Omental fat pad (tissue), 4 donors: ENCODE results near the gene RABGGTA. TPM values are rescaled to one million over a fixed set of nuclear protein-coding genes. Genes with fewer than 3 reads are reported as not detected.

Experiments used
- ATAC-seq: fragments of 150-250 bp; one replicate; pipeline ENCODE4 v1.9.1; 2016; ENCODE audit warnings: mild to moderate bottlenecking, moderate library complexity; ENCODE audit not compliant: low FRiP score
- DNase-seq: peaks from one replicate; pipeline ENCODE4 v3.0.0-alpha.2; 2019; ENCODE audit warnings: low spot score
- CTCF ChIP-seq, 3 donors: fragments of 450-650 bp; IDR thresholded peaks; one replicate each; pipeline ENCODE4 v1.5.1; 2016 to 2017; ENCODE audit warnings: antibody characterized with exemption in 3 of 3, mild to moderate bottlenecking in 3 of 3, moderate library complexity in 2 of 3
- total RNA-seq, 4 donors: library from RNA; depleted of rRNA; stranded (reverse); fragments of >200 nt; gene quantifications; one replicate each; pipeline ENCODE4 v1.1.0, GENCODE V29; 2016

Gene RABGGTA
- total RNA-seq, 4 donors from 2014 or later: 20.7 to 30.9 (median 25.0) TPM

- TF ChIP-seq CTCF (IDR thresholded peaks at IDR 0.05): no peak
- ATAC-seq (no peak), DNase-seq (no peak)
Measured at GRCh38 chr14:24233538-24233866, 37.9 kb downstream of the RABGGTA start.

GRCh38 chr14:24232645-24233537, 38.5 kb downstream of the RABGGTA start, which contains the start of gene GMPR2:
Gene GMPR2, plus strand, starts transcription at chr14:24232929. Its CDS starts 325 bp downstream, at chr14:24233254.
- peak; percentile 58 for DNase-seq

DNA sequence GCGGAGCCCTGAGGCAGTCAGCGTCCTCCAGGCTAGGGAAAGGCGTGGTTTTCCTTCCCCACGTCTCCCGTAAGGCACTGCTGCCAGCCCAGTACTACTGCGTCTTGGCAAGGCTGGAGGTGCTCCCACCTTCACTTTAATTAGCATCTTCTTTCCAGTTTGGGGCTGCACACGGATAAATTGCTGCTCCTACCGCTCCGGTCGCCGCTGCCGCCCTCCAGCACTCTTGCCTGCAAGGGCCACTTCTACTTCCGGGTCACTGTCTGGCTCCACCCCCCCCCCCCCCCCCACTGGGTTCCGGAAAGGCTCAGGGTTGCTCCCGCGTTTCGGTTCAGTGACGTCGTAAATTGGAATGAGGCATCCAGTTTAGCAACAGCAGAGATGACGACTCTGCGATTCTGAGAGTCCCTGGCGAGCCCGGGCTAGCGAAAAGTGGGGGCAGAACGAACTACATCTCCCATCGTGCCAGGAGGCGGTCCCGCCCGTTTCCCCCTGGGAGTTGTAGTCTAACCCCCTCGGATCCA, 39.2 kb downstream of the RABGGTA start, which contains the start of gene NEDD8:
Gene NEDD8 (minus strand): TSS at position 247 of the 524 bp plus-strand sequence. CDS start 100 bp downstream, at position 147.
- DNase-seq (peak; percentile 61), ATAC-seq (peak; percentile 88)
- TF ChIP-seq CTCF (IDR thresholded peaks at IDR 0.05): no peak

More at GRCh38 chr14:24232645-24233537, 38.5 kb downstream of the RABGGTA start, which contains the start of gene GMPR2:
- peak; percentile 65 for ATAC-seq
- TF ChIP-seq CTCF (IDR thresholded peaks at IDR 0.05): no peak

- DNase-seq: no peak
- no peak for TF ChIP-seq CTCF (IDR thresholded peaks at IDR 0.05)
- ATAC-seq: no peak
Measured at GRCh38 chr14:24231263-24232120, 39.9 kb downstream of the RABGGTA start.

- DNase-seq: no peak
- no peak for TF ChIP-seq CTCF (IDR thresholded peaks at IDR 0.05)
- ATAC-seq: no peak
Measured at GRCh38 chr14:24228902-24229301, 42.5 kb downstream of the RABGGTA start.

DNA sequence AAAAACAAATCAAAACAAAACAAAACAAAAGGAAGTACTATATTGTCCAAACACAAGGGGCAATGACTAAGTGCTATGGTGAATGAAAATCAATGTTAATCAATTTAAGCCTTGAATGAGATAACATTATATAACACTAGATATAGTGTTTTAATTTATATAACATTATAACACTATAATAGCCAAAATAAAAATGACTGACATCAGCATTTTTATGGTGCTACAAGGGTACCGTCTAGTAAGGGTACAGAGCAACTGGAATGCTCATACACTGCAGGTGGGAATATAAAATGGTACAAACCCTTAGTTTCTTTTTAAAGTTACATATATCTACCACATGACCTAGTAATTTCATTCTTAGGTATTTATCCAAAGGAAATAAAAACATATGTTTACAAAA, 44.9 kb downstream of the RABGGTA start:
- TF ChIP-seq CTCF (IDR thresholded peaks at IDR 0.05): no peak
- ATAC-seq (no peak), DNase-seq (no peak)
